ENCODE results near the gene PLSCR1. TPM values are rescaled to one million over a fixed set of nuclear protein-coding genes. Genes with fewer than 3 reads are reported as not detected.

PLSCR1 gene
- total and polyA plus RNA-seq, 9 of the 15 experiments (the other 6 are each of a cell fraction or from before 2014, with no cell fraction given) = 40.6 to 122 (median 69.1) TPM

DNA sequence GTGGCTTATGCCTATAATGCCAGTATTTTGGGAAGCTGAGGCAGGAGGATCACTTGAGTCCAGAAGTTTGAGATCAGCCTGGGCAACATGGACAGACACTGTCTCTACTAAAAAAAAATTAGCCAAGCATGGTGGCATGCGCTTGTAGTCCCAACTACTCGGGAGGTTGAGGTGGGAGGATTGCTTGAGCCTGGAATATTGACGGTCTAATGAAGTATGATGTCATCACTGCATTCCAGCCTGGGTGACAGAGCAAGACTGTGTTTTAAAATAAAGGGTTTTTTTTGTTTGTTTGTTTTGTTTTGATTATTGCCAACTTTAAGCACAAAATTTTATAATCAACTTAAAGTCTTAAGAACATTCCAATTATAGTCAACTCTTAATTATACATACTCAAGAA, 6.8 kb downstream of the PLSCR1 start (continued):
- TF ChIP-seq REST (IDR thresholded peaks at IDR 0.05; ENCODE audit: borderline replicate concordance) (no peak), REST (CRISPR knock-in tag; IDR thresholded peaks at IDR 0.05; ENCODE audit: low read depth) (no peak)

DNA sequence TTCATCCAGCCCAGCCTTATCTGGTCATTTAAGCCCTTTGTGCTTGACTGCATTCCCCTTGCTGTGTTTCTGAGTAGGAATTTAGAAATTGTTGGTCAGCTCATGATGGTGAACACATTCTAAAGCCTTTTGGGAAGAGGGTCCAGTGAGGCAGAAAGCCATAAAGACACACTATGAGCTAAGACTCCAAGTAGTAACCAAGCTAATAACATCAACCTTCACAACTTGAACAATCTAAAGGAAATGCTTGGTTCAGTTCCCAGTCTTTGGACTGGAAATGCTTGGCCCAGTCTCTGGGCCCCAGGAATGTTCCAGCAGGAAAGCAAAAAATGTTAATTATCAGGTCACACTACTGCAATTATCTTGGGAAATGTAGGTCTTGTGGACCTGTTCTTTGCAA, 7.7 kb downstream of the PLSCR1 start:
- Histone ChIP-seq H3K36me3 (ENCODE audit: control insufficient read depth, insufficient read depth, low read length) (peaks cover 48% of the 10 kb centered on the region; the same call in 2 of the 3 replicates), H3K4me2 (ENCODE audit: insufficient read depth, low read length) (no peak overlapping the region), H4K20me1 (replicated peaks; ENCODE audit: control insufficient read depth, insufficient read depth, low read length) (0 out of 2 replicates have a peak, but pooled peaks cover under 1% of the 10 kb centered on the region), H3K4me1 (replicated peaks in 1 of 2; ENCODE audit: control insufficient read depth in 2 of 2, insufficient read depth in 2 of 2, low read length in 2 of 2) (peaks cover 0 to 10% of the 10 kb centered on the region in 2 experiments; a peak in 3 of 5 replicates), H3K27me3 (ENCODE audit: control insufficient read depth in 2 of 2, insufficient read depth in 2 of 2, low read length in 2 of 2) (no peaks in the 10 kb centered on the region), H3K27ac (ENCODE audit: extremely low read depth, low read depth, low read length) (no peak overlapping the region), H3K4me3 (no peak overlapping the region), H3K9ac (ENCODE audit: insufficient read depth in 1 of 2, low read depth in 2 of 2, low read length in 2 of 2) (no peak overlapping the region), H3K9me3 (replicated peaks; ENCODE audit: control insufficient read depth, insufficient read depth, low read depth, low read length) (no peaks in the 10 kb centered on the region), H2AFZ (ENCODE audit: low read depth, low read length) (no peak overlapping the region), H3K9me1 (ENCODE audit: control insufficient read depth, insufficient read depth, low read length) (no peaks in the 10 kb centered on the region), H3K79me2 (ENCODE audit: control insufficient read depth, insufficient read depth, low read length) (peaks cover 57% of the 10 kb centered on the region)
- ChIA-PET CTCF (ENCODE audit: low intra/inter-chr PET ratio) (no interaction called here), POLR2A (interaction anchor here (0.6 to 0.9 kb wide), 2 partner anchors 32 to 68 kb away, joined by 3 read pairs; no protein-coding TSS in a partner anchor)
- peak; percentile 22 for ATAC-seq
- peak; percentile 42 for FAIRE-seq
- TF ChIP-seq PML (IDR thresholded peaks at IDR 0.05; ENCODE audit: low read length) = no peak
- TF ChIP-seq, protein P1, sequence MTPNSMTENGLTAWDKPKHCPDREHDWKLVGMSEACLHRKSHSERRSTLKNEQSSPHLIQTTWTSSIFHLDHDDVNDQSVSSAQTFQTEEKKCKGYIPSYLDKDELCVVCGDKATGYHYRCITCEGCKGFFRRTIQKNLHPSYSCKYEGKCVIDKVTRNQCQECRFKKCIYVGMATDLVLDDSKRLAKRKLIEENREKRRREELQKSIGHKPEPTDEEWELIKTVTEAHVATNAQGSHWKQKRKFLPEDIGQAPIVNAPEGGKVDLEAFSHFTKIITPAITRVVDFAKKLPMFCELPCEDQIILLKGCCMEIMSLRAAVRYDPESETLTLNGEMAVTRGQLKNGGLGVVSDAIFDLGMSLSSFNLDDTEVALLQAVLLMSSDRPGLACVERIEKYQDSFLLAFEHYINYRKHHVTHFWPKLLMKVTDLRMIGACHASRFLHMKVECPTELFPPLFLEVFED (CRISPR knock-in tag; conservative IDR thresholded peaks at IDR 0.05) = no peak
- no peak for TF ChIP-seq DMBX1 (CRISPR knock-in tag; IDR thresholded peaks at IDR 0.05; ENCODE audit: borderline replicate concordance)
- TF ChIP-seq HDAC8 (tag; IDR thresholded peaks at IDR 0.05) = no peak
- TF ChIP-seq, protein P2, sequence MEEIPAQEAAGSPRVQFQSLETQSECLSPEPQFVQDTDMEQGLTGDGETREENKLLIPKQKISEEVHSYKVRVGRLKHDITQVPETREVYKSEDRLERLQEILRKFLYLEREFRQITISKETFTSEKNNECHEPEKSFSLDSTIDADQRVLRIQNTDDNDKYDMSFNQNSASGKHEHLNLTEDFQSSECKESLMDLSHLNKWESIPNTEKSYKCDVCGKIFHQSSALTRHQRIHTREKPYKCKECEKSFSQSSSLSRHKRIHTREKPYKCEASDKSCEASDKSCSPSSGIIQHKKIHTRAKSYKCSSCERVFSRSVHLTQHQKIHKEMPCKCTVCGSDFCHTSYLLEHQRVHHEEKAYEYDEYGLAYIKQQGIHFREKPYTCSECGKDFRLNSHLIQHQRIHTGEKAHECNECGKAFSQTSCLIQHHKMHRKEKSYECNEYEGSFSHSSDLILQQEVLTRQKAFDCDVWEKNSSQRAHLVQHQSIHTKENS (CRISPR knock-in tag; IDR thresholded peaks at IDR 0.05) = no peak
- TF ChIP-seq TAF9B (IDR thresholded peaks at IDR 0.05; ENCODE audit: partially characterized antibody) = no peak
- TF ChIP-seq ZSCAN32 (CRISPR knock-in tag; IDR thresholded peaks at IDR 0.05) = no peak
- TF ChIP-seq GTF2F1 (IDR thresholded peaks at IDR 0.05; ENCODE audit: low read depth, low read length) = no peak
- TF ChIP-seq HMGN3 (IDR thresholded peaks at IDR 0.05; ENCODE audit: borderline replicate concordance, extremely low read depth, insufficient read length, low read depth, low read length) = no peak
- DNase-seq (ENCODE audit: extremely low read depth in 1 of 4, low spot score in 3 of 4) = no peak
- intact Hi-C loops (cut with micrococcal nuclease) (no loop called here), in situ Hi-C loops (cut with MboI) (no loop called here)
- no TSS peak for BruUV-seq (replicated peaks)

All from K562 (cell line).